CD1c-positive myeloid dendritic cell (primary cell): Measurements from ENCODE around the gene MERTK.

Experiments
- DNase-seq: peaks from one replicate; pipeline ENCODE4 v3.0.0-alpha.2; 2016; ENCODE audit errors: extremely low spot score

MERTK gene

GRCh38 chr2:111977240-111977639 is 78.8 kb downstream of the MERTK start:
- no peak for DNase-seq

- DNase-seq: no peak
Measured at GRCh38 chr2:111978452-111979170, 80.2 kb downstream of the MERTK start.

- no peak for DNase-seq
Measured at GRCh38 chr2:111981666-111982065, 83.3 kb downstream of the MERTK start.

- no peak for DNase-seq
Measured at GRCh38 chr2:111982822-111983221, 84.4 kb downstream of the MERTK start.

GRCh38 chr2:111983478-111984212 is 85.2 kb downstream of the MERTK start:
- DNase-seq: no peak

- no peak for DNase-seq
Measured at GRCh38 chr2:111984213-111984604, 85.8 kb downstream of the MERTK start.

- no peak for DNase-seq
Measured at GRCh38 chr2:111985514-111985913, 87.1 kb downstream of the MERTK start.

GRCh38 chr2:111986116-111986900 is 87.9 kb downstream of the MERTK start:
- no peak for DNase-seq

- no peak for DNase-seq
Measured at GRCh38 chr2:111990375-111990774, 92.0 kb downstream of the MERTK start.

GRCh38 chr2:111990856-111991255 is 92.4 kb downstream of the MERTK start:
- DNase-seq: no peak

GRCh38 chr2:111994042-111994441 is 95.6 kb downstream of the MERTK start:
- DNase-seq: peak; percentile 65

- DNase-seq: no peak
Measured at GRCh38 chr2:111995148-111995547, 96.7 kb downstream of the MERTK start.

- no peak for DNase-seq
Measured at GRCh38 chr2:111999809-112000208, 101.4 kb downstream of the MERTK start.

GRCh38 chr2:112000399-112001135 is 102.2 kb downstream of the MERTK start:
- no peak for DNase-seq

- DNase-seq: peak; percentile 88
Measured at GRCh38 chr2:112001136-112001715, 102.8 kb downstream of the MERTK start.

- no peak for DNase-seq
Measured at GRCh38 chr2:112001942-112002341, 103.5 kb downstream of the MERTK start.

- peak; percentile 8 for DNase-seq
Measured at GRCh38 chr2:112003576-112004252, 105.3 kb downstream of the MERTK start.

- peak; percentile 93 for DNase-seq
Measured at GRCh38 chr2:112004253-112004645, 105.8 kb downstream of the MERTK start.

GRCh38 chr2:112005406-112006075 is 107.1 kb downstream of the MERTK start:
- peak; percentile 13 for DNase-seq

GRCh38 chr2:112006076-112006410 is 107.6 kb downstream of the MERTK start:
- peak; percentile 84 for DNase-seq
